AG04449 (cell line): Measurements from ENCODE around the gene HLA-DRA.

ENCODE experiments used
- CTCF ChIA-PET: fragments of 350-600 bp; formaldehyde crosslinking; extraction: SDS; loops from one replicate; lab custom pipeline; 2021; ENCODE audit warnings: antibody characterized with exemption; lab: Yijun Ruan, JAX
- POLR2A ChIA-PET: fragments of 400-600, 350-600 bp; formaldehyde crosslinking; extraction: SDS; loops from one replicate; lab custom pipeline; 2020; ENCODE audit warnings: antibody characterized with exemption, inconsistent platforms; lab: Yijun Ruan, JAX
- DNase-seq: peaks from one replicate; pipeline ENCODE4 v3.0.0-alpha.2; 2010; ENCODE audit warnings: low read depth, low spot score
- H3K4me3 ChIP-seq: 2 replicates; pipeline ENCODE4 v1.5.1; 2011; ENCODE audit warnings: low read depth, mild to moderate bottlenecking, control low read depth, low read length
- TF ChIP-seq, protein P1 (sequence below): IDR thresholded peaks from one replicate; pipeline ENCODE4 v1.5.1; 2011; ENCODE audit warnings: mild to moderate bottlenecking, moderate library complexity, low read length, control low read depth, inconsistent platforms; ENCODE audit not compliant: insufficient read depth; ENCODE audit errors: missing control alignments

HLA-DRA gene

DNA sequence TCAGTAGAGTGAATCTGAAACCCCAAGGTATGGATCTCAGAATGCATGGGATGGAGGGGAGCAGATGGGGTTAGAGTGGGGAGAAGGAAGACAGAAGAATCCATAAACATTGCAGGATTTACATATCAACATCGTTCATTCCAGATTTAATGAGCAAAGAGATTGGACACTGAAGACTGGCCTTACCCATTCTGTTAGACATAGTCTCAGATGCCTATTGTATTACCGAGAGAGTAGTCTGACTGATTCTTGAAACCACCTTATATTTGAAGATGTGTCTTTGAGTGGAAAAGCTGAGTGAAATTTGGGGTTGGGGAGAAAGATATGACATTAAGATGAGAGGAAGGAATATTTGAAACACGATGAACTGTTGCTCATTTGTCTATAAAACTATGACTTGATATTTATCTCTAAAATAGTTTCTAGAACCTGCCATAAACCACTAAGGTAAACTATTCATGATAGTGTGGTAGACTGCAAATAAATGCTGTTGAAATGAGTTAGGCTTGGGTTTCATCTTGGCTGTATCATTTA lies 5.7 kb downstream of the HLA-DRA start:
- DNase-seq, result no peak
- TF ChIP-seq, protein P1, sequence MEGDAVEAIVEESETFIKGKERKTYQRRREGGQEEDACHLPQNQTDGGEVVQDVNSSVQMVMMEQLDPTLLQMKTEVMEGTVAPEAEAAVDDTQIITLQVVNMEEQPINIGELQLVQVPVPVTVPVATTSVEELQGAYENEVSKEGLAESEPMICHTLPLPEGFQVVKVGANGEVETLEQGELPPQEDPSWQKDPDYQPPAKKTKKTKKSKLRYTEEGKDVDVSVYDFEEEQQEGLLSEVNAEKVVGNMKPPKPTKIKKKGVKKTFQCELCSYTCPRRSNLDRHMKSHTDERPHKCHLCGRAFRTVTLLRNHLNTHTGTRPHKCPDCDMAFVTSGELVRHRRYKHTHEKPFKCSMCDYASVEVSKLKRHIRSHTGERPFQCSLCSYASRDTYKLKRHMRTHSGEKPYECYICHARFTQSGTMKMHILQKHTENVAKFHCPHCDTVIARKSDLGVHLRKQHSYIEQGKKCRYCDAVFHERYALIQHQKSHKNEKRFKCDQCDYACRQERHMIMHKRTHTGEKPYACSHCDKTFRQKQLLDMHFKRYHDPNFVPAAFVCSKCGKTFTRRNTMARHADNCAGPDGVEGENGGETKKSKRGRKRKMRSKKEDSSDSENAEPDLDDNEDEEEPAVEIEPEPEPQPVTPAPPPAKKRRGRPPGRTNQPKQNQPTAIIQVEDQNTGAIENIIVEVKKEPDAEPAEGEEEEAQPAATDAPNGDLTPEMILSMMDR, result no peak
- CTCF ChIA-PET, result interaction anchor here (2.4 kb wide), 1 partner anchor 32 kb away, joined by 8 read pairs; no protein-coding TSS in a partner anchor
- H3K4me3 ChIP-seq, result no peak overlapping the region
- POLR2A ChIA-PET, result no interaction called here

DNA sequence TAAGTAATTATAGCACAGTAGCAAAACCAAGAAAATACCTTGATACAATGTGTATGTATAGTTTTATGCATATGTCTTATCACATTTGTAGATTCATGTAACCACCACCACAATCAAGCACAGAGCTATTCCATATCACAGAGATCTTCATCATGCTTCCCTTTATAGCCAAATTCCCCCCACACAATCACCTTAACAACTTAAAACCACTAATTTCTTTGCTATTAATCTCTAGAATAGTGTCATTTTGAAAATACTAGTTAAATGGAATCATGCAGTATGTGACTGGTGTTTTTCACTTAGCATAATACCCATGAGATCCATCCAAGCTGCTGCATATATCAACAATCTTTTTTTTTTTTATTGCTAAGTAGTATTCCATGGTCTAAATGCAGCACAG lies 8.2 kb downstream of the HLA-DRA start:
- CTCF ChIA-PET, result interaction anchor here (0.8 kb wide), 1 partner anchor 15 kb away, joined by 3 read pairs; no protein-coding TSS in a partner anchor
- POLR2A ChIA-PET, result no interaction called here
- H3K4me3 ChIP-seq, result no peak overlapping the region
- TF ChIP-seq, protein P1, result no peak
- no peak for DNase-seq

DNA sequence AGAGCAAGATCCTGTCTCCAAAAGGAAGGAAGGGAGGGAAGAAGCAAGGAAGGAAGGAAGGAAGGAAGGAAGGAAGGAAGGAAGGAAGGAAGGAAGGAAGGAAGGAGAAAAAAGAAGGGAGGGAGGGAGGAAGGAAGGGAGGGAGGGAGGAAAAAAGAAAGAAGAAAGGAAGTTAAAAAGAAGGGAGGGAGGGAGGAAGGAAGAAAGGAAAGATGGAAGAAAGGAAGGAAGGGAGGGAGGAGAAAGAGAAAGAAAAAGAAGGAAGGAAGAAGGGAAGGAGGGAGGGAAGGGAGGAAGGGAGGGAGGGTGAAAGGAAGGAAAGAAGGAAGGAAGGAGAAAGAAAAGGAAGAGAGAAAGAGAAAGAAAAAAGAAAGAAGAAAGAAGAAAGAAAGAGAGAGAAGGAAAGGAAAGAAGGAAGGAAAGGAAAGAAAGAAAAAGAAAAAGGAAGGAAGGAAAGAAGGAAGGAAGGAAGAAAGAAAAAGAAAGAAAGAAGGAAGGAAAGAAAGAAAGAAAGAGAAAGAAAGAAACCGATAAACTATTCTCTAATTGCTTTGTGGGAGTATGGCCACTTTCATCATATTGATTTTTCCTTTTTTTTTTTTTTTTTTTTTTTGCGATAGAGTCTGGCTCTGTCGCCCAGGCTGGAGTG lies 9.5 kb downstream of the HLA-DRA start:
- POLR2A ChIA-PET, result no interaction called here
- TF ChIP-seq, protein P1, result no peak
- CTCF ChIA-PET, result no interaction called here
- no peak for DNase-seq
- H3K4me3 ChIP-seq, result no peak overlapping the region

DNA sequence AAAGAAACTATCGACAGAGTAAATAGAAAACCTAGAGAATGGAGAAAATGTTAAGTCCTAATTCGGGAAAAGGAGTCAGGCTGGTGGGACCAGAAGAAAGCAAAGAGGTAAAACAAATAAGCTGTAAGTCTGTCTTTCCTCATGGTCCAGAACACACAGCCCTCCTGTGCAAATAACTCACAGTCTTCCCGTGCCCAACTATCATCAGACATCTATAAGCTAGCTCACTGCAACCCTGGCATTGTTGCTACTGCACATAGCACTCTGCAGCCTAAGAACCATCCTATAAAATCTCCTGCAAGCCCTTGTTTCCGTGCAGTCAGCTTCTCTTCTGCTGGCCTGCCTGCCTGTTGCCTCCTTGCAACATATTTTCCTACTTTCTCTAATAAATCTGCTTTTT lies 17.4 kb downstream of the HLA-DRA start:
- TF ChIP-seq, protein P1, result no peak
- DNase-seq, result no peak
- H3K4me3 ChIP-seq, result no peak overlapping the region
- ChIA-PET CTCF (no interaction called here), POLR2A (no interaction called here)

DNA sequence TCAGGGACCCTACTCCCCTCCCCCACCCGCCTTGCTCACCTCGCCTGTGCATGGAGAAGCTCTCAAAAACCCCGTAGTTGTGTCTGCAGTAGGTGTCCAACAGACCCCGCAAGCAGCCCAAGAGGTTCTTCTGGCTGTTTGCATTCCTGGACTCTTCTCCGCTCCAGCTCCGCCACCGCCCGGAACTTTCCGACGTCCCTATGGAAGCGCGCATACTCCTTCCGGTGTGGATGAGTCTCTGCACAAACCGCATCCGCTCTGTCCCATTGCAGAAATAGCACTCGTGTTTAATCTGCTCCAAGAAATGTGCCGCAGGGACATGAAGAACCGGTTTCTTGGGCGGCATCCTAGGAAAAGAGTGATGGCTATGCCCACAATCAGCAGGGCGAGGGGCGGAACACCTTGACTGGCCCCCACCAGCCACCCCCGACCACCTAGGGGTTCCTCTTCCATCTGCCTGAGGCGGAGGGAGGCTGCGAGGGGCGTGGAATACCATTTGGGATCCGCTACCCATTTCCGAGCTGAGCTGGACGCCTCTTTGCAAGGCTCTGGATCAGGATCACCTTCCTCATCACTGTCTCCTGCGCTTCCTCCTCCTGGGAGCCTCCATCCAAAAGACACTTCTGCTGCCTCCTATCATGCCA lies 20.2 kb downstream of the HLA-DRA start:
- peak overlapping the region; percentile 32 for H3K4me3 ChIP-seq
- TF ChIP-seq, protein P1, result no peak
- no peak for DNase-seq
- CTCF ChIA-PET, result no interaction called here
- POLR2A ChIA-PET, result no interaction called here

DNA sequence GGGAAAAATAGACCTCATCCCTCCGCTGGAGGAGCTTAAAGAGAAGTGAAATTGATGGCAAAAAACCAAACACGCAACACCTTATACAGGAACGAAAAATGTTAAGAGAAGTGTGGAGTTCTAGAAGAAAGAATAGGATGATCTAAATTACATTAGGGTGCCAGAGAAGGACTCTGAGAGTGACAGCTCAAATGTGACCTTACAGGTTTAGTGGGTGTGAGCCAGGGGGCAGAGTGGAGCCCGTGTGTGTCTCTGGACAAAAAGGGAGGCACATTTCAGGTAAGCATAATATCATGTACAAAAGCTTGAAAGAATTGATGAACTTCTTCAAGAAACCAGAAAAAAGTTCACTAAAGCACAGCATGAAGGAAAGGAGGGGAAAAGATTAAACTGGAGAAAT lies 20.8 kb downstream of the HLA-DRA start:
- POLR2A ChIA-PET, result no interaction called here
- H3K4me3 ChIP-seq, result no peak overlapping the region
- CTCF ChIA-PET, result no interaction called here
- TF ChIP-seq, protein P1, result no peak
- DNase-seq, result no peak
